ENCODE data around the gene KRTAP1-4.
"Not testable (repeated sequence)": the region's sequence is repeated elsewhere in the genome, so short reads cannot be mapped to it uniquely, and the experiment has no call there.

Gene KRTAP1-4, protein sequence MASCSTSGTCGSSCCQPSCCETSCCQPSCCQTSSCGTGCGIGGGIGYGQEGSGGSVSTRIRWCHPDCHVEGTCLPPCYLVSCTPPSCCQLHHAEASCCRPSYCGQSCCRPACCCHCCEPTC

DNA sequence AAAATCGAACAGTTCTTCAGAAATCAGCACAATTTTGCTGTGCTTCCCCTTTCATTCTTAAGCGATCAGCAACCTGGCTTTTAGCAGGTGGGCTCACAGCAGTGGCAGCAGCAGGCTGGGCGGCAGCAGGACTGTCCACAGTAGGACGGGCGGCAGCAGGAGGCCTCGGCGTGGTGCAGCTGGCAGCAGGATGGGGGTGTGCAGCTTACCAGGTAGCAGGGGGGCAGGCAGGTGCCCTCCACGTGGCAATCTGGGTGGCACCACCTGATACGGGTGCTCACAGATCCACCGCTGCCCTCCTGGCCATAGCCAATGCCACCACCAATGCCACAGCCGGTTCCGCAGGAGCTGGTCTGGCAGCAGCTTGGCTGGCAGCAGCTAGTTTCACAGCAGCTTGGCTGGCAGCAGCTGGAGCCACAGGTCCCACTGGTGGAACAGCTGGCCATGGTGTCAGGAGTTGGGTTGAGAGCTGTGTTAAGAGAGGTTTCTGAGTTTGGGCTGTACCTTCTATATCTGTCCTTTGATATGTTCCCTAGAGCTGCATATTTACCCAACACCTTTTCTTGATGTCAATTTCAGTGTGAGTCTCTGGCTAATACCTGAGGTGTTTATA is at the start of gene KRTAP1-4:
TSS of gene KRTAP1-4 (minus strand) at position 563 of the 613 bp plus-strand sequence. CDS start at position 446, 117 bp downstream.
- DNase-seq (ENCODE audit: low spot score) = no peak

DNA sequence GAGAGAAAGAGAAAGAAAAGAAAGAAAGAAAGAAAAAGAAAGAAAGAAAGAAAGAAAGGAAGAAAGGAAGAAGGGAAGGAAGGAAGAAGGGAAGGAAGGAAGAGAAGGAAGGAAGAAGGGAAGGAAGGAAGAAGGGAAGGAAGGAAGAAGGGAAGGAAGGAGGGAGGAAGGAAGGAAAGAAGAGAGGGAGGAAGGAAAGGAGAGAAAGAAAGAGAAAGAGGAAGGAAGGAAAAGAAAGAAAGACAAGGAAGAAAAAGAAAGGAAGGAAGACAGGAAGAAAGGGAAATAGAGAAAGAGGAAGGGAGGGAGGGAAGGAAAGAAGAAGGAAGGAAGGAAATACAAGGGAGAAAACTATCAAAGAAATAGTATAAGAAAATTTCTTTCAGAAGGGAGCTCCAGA is 46.8 kb upstream of the KRTAP1-4 start:
- no peak for DNase-seq (ENCODE audit: low spot score)

DNA sequence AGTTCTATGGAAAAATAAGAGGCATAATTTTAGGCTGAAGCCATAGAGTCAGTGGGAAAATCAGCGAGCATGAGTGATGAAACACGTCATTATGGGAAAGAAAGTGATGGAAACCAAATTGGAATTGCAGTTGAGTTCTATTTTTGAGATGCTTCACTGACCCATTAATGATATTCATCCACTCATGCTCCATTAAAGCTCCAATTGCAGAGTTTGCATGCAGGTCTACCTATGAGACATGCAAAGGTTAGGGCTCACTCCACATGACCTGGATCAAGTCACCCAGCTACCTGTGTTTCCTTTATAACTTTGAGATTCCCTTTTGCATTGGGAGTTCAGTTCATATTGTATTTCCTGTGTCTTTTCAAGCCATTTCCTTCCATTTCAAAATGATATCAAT is 43.7 kb upstream of the KRTAP1-4 start:
- DNase-seq (ENCODE audit: low spot score) = no peak

DNA sequence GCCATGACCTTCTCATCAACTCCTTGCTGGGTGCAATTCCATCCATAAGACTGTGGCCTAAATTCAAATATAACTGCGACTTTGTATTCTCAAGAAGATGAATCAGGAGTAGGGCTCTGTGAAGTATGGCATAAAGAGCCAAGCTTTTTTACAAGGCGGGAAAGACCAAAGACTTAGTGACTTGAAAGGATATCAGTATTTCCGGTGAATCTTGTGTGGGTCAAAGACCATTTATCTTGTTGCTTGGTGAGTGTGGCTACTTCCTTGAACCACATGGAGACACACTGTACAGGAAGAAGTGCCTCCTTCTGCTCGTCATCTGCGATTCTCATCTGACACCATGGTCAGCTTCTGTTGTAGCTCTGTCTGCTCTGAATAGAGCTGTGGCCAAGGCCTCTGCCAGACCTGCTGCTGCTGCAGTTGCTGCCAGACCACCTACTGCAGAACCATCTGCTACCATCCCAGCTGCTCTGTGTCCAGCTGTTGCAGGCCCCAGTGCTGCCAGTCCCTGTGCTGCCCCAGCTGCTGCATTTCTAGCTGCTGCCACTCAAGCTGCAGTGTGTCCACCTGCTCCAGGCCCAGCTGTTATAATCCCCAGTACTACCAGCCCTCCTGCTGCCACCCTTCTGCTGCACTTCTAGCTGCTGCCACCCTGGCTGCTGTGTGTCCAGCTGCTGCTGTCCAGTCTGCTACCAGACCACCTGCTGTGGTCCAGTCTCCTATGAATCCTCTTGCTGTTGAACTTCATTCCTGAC is 41.8 kb upstream of the KRTAP1-4 start:
- DNase-seq (ENCODE audit: low spot score) = no peak

DNA sequence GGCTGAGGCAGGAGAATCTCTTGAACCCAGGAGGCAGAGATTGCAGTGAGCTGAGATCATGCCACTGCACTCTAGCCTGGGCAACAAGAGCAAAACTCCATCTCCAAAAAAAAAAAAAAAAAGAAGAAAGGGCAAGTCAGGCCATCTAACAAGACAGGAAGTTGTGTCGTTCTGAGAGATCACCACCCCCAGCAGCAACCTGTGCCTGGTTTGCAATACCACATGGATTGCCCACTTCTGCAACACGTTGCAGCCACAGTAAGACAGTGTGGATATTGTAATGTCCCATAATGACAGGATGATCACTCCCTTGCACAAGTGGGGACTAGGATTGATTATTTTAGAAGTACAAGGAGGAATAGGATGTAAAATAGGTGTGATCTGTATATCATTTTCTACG is 39.0 kb upstream of the KRTAP1-4 start:
- DNase-seq (ENCODE audit: low spot score) = no peak

DNA sequence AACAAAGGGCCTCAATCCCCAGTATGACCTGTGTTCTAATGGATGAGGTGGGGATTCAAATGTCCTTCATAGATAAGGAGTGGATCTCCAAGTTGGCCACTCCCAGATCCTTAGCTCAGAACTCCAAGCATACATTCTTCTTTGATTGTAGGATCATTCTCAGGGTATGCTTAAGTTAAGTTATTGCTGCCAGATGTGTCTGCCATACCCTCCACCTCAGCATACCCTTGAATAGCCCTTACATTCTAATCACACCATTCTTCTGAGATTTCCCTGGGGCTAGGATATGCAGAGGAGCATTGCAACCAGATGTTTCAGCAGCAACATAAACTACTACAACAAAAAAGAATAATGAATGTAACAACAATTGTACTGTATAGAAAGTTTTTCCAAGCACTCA is 37.3 kb upstream of the KRTAP1-4 start:
- no peak for DNase-seq (ENCODE audit: low spot score)

DNA sequence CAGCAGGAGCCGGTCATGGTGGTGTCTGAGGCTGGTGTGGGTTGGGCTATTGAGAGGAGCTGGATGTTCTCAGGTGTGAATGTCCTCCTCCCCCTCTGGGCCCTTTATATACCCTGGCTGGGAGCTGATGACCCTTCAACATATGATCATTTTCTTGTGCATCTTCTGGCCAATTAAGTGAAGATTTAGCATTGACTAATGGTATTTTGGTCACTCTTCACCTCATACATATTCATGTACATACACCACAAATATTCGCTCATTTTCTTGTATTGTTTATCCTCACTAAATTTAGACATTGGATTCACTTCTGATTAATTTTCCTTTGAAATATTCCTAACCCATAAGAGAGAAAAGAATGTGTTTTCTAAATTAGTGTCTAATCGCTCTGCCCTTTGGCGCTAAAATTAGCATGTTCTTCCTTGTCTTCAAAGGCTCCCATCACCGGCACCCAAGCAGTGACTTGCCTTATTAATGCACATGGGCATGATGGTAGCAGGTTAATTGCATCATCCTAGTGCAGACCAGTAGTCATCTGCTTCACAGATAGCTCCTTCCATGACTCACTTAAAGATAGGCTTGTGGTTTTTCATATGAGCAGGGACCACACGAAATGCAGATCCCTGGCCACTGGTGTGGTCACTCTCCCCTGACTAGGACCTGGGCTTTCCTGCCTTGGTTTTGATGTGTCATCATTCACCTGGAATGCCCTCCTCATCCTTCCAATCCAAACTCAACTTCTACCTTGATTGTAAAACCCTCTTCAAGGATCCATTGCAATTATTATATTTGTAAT is 36.0 kb upstream of the KRTAP1-4 start, which contains the start of gene KRTAP2-4:
TSS of gene KRTAP2-4 (minus strand) at position 51 of the 796 bp plus-strand sequence. CDS start at position 17, 34 bp downstream.
- DNase-seq (ENCODE audit: low spot score) = no peak

DNA sequence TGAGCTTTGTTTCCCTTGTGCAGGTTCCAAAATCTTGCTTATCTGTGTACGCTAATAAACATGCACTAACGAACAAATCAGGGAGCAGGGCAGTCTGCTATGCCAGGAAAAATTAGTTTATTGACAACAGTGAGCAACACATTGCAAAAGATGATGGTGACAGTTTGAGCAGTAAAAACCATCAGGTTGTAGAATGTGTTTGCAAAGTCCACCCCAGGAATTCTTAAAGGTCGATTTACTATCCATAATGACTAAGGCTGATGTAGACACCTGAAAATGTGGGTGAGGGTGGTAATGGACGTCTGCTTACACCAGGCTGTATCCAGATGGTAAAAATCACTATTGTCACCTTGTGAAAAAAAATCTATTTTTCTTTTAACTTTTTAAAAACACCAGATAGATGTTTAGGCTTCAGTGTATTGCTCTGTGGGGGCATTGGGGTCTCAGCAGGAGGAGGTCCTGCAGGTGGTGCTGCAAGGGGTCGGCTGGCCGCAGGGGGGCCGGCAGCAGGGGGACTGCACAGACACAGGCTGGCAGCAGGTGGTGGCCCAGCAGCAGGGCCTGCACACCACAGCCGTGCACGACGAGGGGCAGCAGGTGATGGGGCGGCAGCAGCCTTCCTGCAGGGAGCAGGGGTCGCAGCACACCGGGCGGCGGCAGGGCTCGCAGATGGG is 35.2 kb upstream of the KRTAP1-4 start:
- DNase-seq (ENCODE audit: low spot score) = not testable (repeated sequence)

DNA sequence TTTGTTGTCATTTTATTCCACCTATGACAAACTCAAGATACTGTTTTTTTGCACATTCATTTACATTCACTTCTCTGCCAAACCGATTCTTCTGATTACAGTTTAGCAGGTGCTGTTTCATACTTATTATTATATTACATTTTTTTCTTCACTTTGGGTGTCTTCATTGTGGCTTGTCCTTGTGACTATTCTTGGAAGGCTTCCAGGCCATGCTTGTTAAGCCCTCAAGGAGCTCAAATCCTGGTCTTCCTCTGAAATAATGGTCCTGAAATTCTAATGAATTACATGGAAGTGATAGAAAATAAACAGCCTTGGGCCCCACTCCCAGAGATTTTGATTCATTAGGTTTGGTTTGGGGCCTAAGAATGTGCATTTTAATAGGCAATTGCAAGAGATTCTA is 34.3 kb upstream of the KRTAP1-4 start:
- no peak for DNase-seq (ENCODE audit: low spot score)

DNA sequence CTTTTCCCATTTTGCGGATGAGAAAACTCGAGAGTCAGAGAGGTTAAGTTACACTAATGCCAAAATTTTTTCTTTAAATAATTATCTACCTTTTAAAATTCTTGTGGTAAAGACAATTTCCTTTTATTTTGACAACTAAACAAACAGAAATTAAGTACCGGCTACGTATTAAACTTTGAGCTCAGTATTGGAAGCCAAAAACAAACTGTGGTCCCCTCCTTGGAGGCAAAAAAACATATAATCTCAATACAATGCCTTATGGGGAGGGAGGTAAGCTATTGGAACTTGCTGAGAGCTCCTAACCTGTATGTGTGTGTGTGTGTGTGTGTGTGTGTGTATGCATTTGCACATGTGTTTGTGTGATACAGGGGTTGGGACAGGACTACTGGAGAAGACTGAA is 33.5 kb upstream of the KRTAP1-4 start:
- no peak for DNase-seq (ENCODE audit: low spot score)

DNA sequence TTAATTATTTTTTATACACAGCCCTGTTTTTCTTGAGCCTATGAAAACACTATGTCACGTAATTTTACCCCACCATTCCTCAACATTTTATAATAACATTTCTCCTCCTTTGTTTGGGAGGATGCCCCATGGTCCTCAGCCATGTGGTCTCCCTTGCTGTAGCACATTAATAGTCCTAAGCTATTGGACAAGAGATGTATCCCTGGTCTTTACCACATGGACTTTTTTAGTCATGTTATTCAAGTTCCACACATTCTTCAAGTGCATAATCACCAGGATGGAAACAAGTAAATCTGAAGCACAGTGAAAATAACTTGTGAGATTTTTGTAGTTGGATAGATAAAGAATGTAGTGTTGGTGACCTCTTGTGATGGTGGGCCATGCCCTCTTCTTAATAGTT is 32.0 kb upstream of the KRTAP1-4 start:
- no peak for DNase-seq (ENCODE audit: low spot score)

DNA sequence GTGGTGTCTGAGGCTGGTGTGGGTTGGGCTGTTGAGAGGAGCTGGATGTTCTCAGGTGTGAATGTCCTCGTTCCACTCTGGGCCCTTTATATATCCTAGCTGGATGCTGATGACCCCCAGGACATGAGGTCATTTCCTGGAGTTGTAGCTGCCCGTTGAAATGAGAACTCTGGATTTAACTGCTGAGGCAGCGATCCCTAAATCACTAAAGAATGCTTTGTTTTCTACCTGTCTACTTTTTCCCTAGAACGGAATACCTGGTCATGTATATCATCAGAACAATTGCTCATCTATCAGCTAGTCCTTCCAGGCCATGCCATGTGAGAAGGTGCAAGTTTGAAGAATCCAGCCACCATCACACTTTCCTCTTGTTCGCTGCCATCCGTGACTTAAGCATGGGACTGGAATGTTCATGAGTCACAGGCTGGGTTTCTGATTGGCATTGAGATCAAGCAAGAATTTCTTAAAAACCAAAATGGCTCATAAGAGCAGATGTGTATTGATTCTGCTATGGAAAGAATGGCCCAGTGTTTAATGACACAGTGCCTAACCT is 30.1 kb upstream of the KRTAP1-4 start, which contains the start of gene KRTAP2-3:
TSS of gene KRTAP2-3 (minus strand) at position 63 of the 553 bp plus-strand sequence. CDS start 64 bp downstream, outside the sequence.
- no peak for DNase-seq (ENCODE audit: low spot score)

DNA sequence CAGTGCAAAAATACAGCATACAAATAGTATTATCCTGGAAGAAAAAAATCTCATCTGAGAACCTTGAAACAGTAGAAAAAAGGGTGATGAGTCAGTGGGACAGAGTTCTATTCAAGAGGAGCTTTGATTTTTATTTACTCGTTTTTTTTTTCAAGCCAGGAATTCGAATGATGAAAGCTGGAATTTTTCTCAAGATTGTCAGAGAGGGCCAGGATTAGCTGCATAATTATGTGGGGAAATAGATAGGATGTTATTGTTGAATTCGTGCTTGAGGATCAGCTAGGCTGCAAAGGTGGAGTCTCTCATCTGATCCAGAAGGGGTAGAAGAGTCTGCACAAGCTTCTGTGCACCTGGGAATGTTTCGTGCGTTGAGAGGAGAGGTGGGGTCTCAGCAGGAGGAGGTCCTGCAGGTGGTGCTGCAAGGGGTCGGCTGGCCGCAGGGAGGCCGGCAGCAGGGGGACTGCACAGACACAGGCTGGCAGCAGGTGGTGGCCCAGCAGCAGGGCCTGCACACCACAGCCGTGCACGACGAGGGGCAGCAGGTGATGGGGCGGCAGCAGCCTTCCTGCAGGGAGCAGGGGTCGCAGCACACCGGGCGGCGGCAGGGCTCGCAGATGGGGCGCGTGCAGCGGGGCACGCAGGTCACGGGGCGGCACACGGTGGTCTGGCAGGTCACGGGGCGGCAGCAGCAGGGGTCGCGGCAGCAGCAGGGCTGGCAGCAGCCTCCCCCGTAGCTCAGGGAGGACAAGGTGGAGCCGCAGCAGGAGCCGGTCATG is 29.5 kb upstream of the KRTAP1-4 start:
- DNase-seq (ENCODE audit: low spot score) = not testable (repeated sequence)

DNA sequence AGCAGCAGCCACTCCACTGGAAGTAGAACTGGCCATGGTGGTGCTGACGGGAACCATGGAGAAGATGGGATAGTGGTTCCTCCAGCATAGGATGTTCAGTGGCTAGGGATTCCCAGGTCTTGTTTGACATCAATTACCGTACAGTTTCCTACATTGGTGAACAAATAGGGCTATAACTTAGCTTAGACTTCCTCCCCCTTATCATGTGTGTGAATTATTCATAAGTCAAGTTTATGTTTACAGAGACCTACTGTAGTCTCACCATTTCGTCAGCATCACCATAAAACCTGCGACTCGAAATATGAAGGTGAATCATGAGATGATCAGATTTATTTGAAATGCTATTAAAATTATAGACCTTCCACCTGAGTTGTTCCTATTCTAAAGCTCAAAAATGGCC is 28.7 kb upstream of the KRTAP1-4 start:
- DNase-seq (ENCODE audit: low spot score) = no peak

DNA sequence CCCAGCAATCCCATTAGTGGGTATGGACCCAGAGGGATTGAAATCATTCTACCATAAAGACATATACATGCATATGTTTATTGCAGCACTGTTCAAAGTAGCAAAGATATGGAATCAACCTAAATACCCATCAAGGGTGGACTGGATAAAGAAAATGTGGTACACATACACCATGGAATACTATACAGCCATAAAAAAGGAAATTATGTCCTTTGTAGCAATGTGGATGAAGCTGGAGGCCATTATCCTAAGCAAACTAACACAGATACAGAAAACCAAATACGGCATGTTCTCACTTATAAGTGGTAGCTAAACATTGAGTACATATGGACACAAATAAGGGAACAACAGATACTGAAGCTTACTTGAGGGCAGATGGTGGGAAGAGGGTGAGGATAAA is 27.6 kb upstream of the KRTAP1-4 start:
- no peak for DNase-seq (ENCODE audit: low spot score)

DNA sequence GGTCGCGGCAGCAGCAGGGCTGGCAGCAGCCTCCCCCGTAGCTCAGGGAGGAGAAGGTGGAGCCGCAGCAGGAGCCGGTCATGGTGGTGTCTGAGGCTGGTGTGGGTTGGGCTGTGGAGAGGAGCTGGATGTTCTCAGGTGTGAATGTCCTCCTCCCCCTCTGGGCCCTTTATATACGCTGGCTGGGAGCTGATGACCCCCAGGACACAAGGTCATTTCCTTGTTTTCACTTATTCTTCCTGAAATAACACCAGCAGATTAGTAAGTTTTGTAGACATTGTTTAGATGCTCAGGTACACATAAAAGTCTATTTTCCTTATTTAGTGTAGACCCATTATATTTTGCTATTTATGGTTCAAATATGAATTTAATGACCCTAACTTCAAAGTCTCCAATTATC is 25.1 kb upstream of the KRTAP1-4 start, which contains the start of gene KRTAP2-2:
TSS of gene KRTAP2-2 (minus strand) at position 101 of the 400 bp plus-strand sequence. CDS start at position 82, 19 bp downstream.
- not testable (repeated sequence) for DNase-seq (ENCODE audit: low spot score)

DNA sequence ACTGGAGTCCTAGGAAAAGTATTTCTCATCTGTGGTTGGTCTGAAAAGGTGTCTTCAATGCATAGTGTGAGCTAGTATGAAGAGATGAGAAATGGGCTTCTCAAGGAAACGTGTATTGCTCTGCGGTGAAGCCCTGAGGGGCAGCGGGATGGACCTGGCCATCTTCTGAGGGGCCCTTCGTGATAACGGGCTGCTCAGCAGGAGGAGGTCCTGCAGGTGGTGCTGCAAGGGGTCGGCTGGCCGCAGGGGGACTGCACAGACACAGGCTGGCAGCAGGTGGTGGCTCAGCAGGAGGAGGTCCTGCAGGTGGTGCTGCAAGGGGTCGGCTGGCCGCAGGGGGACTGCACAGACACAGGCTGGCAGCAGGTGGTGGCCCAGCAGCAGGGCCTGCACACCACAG is 24.6 kb upstream of the KRTAP1-4 start:
- not testable (repeated sequence) for DNase-seq (ENCODE audit: low spot score)

DNA sequence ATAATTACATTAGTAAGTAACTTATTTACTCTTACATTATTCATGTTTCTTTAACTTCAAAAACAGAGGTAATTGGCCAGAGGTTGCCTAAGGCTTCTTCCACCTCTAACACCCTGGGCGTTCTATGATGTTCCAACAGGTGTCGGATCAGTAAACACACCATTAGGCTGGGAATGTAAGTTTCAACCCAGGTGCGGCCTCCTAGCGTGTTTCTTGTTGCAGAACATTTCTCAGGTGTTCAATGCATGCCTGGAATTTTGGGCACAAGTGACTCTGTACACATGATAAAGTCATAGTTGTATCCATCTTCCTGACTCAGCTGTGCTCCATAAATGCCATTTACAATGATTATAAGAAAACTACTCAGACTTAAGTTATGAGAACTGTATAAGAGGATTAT is 24.0 kb upstream of the KRTAP1-4 start:
- DNase-seq (ENCODE audit: low spot score) = no peak

DNA sequence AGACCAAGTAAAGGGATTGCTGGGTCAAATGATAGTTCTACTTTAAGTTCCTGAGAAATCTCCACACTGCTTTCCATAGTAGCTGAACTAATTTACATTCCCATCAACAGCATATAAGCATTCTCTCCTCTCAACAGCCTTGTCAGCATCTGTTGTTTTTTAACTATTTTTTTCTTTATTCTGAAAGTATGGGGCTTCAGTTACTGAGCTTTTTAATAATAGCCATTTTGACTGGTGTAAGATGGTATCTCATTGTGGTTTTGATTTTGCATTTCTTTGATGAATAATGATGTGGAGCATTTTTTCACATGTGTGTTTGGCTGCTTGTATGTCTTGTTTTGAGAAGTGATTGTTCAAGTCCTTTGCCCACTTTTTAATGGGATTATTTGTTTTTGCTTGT is 22.6 kb upstream of the KRTAP1-4 start:
- no peak for DNase-seq (ENCODE audit: low spot score)

DNA sequence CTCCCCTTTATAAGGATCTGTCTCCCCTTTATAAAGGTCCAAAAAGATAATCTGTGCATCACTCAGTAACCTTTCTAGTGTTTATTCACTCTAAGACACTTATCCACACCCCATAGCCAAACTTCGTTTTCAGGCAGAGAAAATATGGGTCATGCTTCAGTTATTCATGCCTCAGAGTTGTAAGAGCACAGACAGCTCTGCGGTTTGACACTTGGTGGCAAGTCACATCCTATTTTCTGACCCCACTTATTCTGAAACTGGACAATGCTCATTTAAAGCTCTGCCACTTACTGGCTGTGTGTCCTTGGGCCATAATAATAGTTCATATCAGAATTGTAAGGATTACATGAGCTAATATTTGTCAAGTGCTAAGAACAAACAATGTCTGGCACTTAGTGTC is 19.1 kb upstream of the KRTAP1-4 start:
- no peak for DNase-seq (ENCODE audit: low spot score)

DNA sequence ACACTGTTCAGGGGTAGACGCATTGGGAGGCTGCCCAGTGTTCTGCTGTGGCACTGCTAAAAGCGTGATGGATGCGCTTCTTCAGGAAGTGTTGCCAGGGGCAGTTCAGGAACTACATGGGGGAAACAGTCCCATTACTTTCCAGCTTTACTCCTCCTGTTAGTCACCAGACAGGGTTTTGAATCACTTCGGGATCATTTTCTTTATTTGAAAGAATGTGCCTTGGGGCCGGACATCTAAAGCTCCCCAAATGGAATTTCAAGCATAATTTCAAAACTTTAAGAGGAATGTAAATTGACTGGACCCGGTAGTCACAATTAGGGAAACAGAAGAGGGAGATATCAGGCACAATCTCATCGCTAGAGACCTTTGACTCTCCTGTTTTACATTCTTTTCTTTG is 18.4 kb upstream of the KRTAP1-4 start:
- DNase-seq (ENCODE audit: low spot score) = no peak
